GM20000 (cell line): Measurements from ENCODE around the gene TMEM263.

Source experiments
- DNase-seq: peaks from one replicate; pipeline ENCODE4 v3.0.0; 2012; ENCODE audit warnings: low spot score
- TF ChIP-seq, protein P1 (sequence below): IDR thresholded peaks from 2 replicates; pipeline ENCODE4 v1.5.1; 2012; ENCODE audit warnings: mild to moderate bottlenecking, control low read depth; ENCODE audit errors: extremely low read depth, missing control alignments

TMEM263 gene

DNA sequence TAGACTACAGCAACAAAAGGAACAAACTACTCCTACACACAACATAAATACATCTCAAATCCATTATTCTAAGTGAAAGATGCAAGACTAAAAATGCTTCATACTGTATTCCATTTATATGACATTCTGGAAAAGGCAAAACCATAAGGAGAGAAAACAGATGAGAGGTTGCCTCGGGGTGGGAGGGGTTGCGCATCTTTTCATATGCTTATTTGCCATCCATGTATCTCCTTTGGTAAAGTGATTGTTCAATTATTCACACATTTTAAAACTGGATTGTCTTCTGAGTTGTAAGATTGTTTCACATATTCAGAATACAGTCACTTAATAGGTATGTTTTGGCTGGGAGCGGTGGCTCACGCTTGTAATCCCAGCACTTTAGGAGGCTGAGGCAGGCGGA lies 5.1 kb upstream of the TMEM263 start:
- TF ChIP-seq, protein P1, sequence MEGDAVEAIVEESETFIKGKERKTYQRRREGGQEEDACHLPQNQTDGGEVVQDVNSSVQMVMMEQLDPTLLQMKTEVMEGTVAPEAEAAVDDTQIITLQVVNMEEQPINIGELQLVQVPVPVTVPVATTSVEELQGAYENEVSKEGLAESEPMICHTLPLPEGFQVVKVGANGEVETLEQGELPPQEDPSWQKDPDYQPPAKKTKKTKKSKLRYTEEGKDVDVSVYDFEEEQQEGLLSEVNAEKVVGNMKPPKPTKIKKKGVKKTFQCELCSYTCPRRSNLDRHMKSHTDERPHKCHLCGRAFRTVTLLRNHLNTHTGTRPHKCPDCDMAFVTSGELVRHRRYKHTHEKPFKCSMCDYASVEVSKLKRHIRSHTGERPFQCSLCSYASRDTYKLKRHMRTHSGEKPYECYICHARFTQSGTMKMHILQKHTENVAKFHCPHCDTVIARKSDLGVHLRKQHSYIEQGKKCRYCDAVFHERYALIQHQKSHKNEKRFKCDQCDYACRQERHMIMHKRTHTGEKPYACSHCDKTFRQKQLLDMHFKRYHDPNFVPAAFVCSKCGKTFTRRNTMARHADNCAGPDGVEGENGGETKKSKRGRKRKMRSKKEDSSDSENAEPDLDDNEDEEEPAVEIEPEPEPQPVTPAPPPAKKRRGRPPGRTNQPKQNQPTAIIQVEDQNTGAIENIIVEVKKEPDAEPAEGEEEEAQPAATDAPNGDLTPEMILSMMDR: no peak
- DNase-seq: no peak

DNA sequence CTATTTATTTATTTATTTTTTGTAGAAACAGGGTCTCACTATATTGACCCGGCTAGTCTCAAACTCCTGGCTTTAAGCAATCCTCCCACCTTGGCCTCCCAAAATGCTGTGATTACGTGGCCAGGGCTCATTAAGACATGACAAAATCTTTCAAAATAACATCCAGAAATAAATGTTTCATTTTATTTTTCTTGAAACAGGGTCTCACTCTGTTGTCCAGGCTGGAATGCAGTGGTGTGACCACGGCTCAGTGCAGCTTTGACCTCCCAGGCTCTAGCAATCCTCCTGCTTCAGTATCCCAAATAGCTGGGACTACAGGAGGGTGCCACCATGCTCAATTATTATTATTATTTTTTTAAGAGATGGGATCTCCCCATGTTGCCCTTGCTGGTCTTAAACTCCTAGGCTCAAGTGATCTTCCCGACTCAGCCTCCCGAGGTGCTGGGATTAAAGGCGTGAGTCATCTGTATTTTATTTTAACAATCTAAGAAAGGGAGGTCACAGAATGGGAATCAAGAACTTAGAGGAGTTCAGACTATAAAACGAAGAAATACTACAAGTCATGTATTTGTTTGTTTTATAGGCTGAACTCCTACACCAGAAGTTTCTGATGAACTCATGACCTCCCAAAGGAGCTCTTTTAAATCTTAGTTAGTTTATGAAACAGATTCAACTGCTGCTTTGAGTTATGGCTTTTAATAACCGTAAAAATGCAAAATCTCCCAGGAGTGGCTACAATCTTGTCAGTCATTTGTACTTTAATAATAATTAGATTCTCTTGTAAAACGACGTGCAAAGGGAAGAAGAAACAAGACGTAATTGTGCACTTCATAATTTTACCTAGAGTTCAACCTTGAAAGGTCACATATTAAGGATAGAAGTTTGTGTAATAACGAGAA lies 2.1 kb upstream of the TMEM263 start:
- DNase-seq: no peak
- TF ChIP-seq, protein P1: no peak

DNA sequence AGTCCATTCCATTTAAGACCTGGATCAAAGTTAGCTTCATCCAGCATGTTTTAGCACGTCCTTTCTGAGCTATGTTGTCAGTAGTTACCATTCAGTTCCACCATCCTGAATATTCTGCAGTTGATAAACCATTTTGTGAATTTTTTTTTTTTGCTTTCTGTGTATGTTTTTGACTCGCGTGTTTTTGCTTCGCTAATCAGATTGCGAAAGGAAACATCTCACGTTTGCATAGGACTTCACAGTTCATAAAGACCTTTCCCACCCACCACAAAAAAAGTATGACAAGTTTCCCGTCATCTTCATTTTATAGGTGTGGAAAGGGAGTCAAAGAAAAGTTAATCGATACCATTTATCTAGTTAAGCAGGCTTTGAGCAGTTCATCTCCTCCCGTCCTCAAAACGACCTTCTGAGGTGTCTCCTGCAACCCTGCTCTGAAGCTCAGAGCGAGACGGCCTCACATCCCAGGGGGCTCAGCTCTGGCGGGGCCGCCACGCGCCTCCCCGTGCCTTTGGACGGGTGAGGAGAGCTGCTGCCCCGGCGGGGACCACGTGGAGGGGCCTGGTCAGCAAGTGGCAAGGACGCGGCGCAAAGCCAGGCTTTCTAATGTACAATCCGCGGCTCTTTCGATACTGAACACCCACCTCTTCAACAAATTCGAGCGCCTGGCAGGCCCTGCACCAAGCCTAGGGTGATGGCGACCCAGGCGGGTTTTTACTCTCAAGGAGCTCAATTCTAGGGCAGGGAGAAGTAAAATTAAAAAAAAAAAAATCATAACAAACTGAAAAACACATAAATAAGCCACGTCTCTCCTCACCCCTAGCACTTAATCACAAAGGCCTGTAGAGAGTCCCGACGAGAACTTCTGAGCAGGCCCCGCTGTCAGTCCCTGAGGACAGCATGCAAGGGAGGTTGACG lies 988 bp upstream of the TMEM263 start:
- TF ChIP-seq, protein P1: no peak
- no peak for DNase-seq

DNA sequence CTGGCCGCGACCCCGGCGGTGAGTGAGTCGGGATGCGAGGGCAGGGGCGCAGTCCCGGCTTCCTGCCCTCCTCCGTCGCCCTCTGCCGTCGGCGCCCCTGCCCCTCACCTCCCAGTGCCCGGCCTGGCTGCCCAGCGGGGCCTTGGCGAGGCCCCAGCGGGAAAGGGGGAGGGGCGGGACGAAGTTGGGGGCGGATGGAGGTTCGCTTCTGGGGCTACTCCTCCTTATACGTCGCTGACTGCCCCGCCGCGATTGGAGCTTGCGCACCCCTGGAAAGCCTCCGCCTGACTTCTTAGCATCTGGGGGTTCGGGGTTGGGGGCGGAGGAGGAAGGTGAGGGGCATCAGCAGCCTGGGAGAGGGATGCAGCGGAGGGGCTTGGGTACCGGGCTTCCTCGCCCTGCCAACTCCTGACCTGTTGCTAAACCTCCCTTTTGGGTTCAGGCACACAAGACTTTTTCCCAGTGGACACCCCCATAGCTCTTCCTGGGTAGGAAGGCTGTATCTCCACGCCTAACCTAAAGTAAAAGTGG lies 406 bp downstream of the TMEM263 start:
- TF ChIP-seq, protein P1: no peak
- DNase-seq: peak; percentile 78

DNA sequence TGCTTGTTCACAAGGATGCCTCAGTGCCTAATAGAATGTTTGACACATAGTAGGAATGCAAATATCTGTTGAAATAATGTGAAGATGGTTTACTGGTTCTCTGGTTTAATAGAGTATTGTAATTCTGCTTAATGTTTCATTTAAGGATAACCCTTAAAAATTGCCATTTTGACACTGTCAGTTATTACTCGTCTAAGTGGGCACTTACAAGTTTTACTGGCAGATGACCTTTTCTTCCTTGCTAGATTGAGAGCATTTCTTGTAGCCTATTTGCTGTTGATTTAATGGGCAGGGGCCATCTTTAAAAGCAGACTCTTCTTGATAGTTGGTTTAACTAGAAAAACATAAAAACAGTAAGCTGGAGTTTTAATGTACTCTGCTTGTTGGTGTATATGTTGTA lies 1.9 kb downstream of the TMEM263 start:
- TF ChIP-seq, protein P1: no peak
- DNase-seq: no peak

DNA sequence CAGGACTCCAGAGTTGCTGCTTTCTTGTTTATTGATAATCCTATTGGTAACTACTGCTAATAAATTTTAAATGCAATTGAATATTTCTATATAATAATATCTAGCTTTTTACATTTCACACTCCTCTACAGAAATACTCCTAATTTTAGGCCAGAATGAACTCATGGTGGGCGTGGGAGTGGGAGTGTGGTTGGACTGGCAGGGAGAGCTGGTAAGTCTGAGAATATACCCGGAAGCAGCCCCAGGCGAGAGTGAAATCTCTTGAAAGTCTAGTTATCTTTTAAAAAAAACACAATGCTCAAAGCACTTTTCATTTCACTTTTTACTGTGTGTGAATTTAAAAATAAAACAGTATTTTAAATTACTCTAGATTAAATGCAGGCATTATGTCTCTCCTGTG lies 4.7 kb downstream of the TMEM263 start:
- TF ChIP-seq, protein P1: no peak
- no peak for DNase-seq
